GM12872 (cell line): ENCODE measurements around the gene CHKA.

Source experiments
- CTCF ChIP-seq: IDR thresholded peaks from 3 replicates; pipeline ENCODE4 v1.5.1; 2011; ENCODE audit warnings: low read depth, mild to moderate bottlenecking, low read length, moderate library complexity; ENCODE audit not compliant: insufficient read depth

CHKA gene

GRCh38 chr11:68028802-68029545 lies 92.2 kb downstream of the CHKA start:
- TF ChIP-seq CTCF: no peak

GRCh38 chr11:68027667-68028066 lies 93.5 kb downstream of the CHKA start:
- no peak for TF ChIP-seq CTCF

- no peak for TF ChIP-seq CTCF
Measured at GRCh38 chr11:68026391-68027105, 94.6 kb downstream of the CHKA start.

- TF ChIP-seq CTCF: peak; percentile 42
Measured at GRCh38 chr11:68025047-68025446, 96.1 kb downstream of the CHKA start.

- no peak for TF ChIP-seq CTCF
Measured at GRCh38 chr11:68024508-68024907, 96.7 kb downstream of the CHKA start.

GRCh38 chr11:68022531-68022930 lies 98.7 kb downstream of the CHKA start:
- TF ChIP-seq CTCF: no peak

- peak; percentile 49 for TF ChIP-seq CTCF
Measured at GRCh38 chr11:68021167-68021787, 99.9 kb downstream of the CHKA start.
